ENCODE data around the gene POU2AF1. TPM values are rescaled to one million over a fixed set of nuclear protein-coding genes. Genes with fewer than 3 reads are reported as not detected.

Gene POU2AF1
- polyA plus RNA-seq, 1 donor from 2014 or later, result not detected

- H4K20me1 ChIP-seq (ENCODE audit: insufficient read depth), result no peaks in the 10 kb centered on the region
- H3K79me2 ChIP-seq (replicated peaks; ENCODE audit: insufficient read depth, low read length), result no peaks in the 10 kb centered on the region
- no peak overlapping the region for H3K9ac ChIP-seq (ENCODE audit: low read length)
- H3K4me3 ChIP-seq (ENCODE audit: low read length), result no peak overlapping the region
- H3K4me2 ChIP-seq (ENCODE audit: low read length), result no peak overlapping the region
- no peak for TF ChIP-seq RAD21 (conservative IDR thresholded peaks at IDR 0.05)
- TF ChIP-seq POLR2AphosphoS5 (IDR thresholded peaks at IDR 0.05), result no peak
- TF ChIP-seq EZH2 (IDR thresholded peaks at IDR 0.05; ENCODE audit: borderline replicate concordance, insufficient read depth, low read length, poor library complexity, severe bottlenecking), result no peak
- TF ChIP-seq SMC3 (conservative IDR thresholded peaks at IDR 0.05; ENCODE audit: poor library complexity), result no peak
- TF ChIP-seq, protein P1, sequence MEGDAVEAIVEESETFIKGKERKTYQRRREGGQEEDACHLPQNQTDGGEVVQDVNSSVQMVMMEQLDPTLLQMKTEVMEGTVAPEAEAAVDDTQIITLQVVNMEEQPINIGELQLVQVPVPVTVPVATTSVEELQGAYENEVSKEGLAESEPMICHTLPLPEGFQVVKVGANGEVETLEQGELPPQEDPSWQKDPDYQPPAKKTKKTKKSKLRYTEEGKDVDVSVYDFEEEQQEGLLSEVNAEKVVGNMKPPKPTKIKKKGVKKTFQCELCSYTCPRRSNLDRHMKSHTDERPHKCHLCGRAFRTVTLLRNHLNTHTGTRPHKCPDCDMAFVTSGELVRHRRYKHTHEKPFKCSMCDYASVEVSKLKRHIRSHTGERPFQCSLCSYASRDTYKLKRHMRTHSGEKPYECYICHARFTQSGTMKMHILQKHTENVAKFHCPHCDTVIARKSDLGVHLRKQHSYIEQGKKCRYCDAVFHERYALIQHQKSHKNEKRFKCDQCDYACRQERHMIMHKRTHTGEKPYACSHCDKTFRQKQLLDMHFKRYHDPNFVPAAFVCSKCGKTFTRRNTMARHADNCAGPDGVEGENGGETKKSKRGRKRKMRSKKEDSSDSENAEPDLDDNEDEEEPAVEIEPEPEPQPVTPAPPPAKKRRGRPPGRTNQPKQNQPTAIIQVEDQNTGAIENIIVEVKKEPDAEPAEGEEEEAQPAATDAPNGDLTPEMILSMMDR (IDR thresholded peaks at IDR 0.05; ENCODE audit: poor library complexity, severe bottlenecking), result no peak
- no peak for TF ChIP-seq REST (IDR thresholded peaks at IDR 0.05; ENCODE audit: borderline replicate concordance)
- TF ChIP-seq EP300 (conservative IDR thresholded peaks at IDR 0.05; ENCODE audit: poor library complexity, severe bottlenecking), result no peak
- no peak for TF ChIP-seq TAF1 (IDR thresholded peaks at IDR 0.05; ENCODE audit: low read depth)
- H3K9me3 ChIP-seq (ENCODE audit: low read length), result no peaks in the 10 kb centered on the region
- no peaks in the 10 kb centered on the region for H3K36me3 ChIP-seq (ENCODE audit: insufficient read depth, low read length)
- no peaks in the 10 kb centered on the region for H3K9me2 ChIP-seq (ENCODE audit: insufficient read depth, low read length)
- no peak overlapping the region for H3K27ac ChIP-seq (ENCODE audit: low read length)
- H2AFZ ChIP-seq (ENCODE audit: low read depth, low read length), result no peak overlapping the region
- H3F3A ChIP-seq (ENCODE audit: insufficient read depth, low read length, poor library complexity, severe bottlenecking), result no peaks in the 10 kb centered on the region
- H3K27me3 ChIP-seq (ENCODE audit: insufficient read depth, low read depth, low read length), result no peaks in the 10 kb centered on the region
Measured at GRCh38 chr11:111384494-111384893, 5.4 kb upstream of the POU2AF1 start.

DNA sequence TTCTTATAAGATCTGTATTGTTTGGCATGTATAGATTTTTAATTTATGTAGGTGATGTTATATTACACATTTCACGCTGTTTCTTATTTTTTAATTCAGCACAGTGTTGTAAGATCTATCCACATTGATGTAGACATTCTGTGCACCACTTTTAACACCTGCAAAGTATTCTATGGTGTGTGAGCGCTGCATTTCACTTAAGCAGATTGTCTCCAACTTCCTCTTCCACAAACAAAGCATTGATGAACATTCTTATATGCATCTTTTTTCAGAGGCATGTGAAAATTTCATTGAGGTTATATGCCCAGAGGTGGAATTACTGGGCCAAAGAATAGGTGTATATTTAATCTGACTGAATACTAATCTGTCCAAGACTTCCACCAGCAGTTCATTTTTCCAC lies 3.4 kb upstream of the POU2AF1 start:
- Histone ChIP-seq H3K27me3 (ENCODE audit: insufficient read depth, low read depth, low read length) (no peaks in the 10 kb centered on the region), H3K9me2 (ENCODE audit: insufficient read depth, low read length) (no peaks in the 10 kb centered on the region), H3K9ac (ENCODE audit: low read length) (no peak overlapping the region), H3K9me3 (ENCODE audit: low read length) (no peaks in the 10 kb centered on the region), H3K4me3 (ENCODE audit: low read length) (no peak overlapping the region), H4K20me1 (ENCODE audit: insufficient read depth) (no peaks in the 10 kb centered on the region), H3K36me3 (ENCODE audit: insufficient read depth, low read length) (no peaks in the 10 kb centered on the region), H3K4me2 (ENCODE audit: low read length) (no peak overlapping the region), H3K79me2 (replicated peaks; ENCODE audit: insufficient read depth, low read length) (no peaks in the 10 kb centered on the region), H3F3A (ENCODE audit: insufficient read depth, low read length, poor library complexity, severe bottlenecking) (no peaks in the 10 kb centered on the region), H2AFZ (ENCODE audit: low read depth, low read length) (no peak overlapping the region), H3K27ac (ENCODE audit: low read length) (no peak overlapping the region)
- TF ChIP-seq POLR2AphosphoS5 (IDR thresholded peaks at IDR 0.05), result no peak
- TF ChIP-seq MXI1 (conservative IDR thresholded peaks at IDR 0.05; ENCODE audit: poor library complexity, severe bottlenecking), result no peak
- no peak for TF ChIP-seq TAF1 (IDR thresholded peaks at IDR 0.05; ENCODE audit: low read depth)
- TF ChIP-seq RAD21 (conservative IDR thresholded peaks at IDR 0.05), result no peak
- TF ChIP-seq, protein P1 (IDR thresholded peaks at IDR 0.05; ENCODE audit: poor library complexity, severe bottlenecking), result no peak
- no peak for TF ChIP-seq SMC3 (conservative IDR thresholded peaks at IDR 0.05; ENCODE audit: poor library complexity)
- TF ChIP-seq EP300 (conservative IDR thresholded peaks at IDR 0.05; ENCODE audit: poor library complexity, severe bottlenecking), result no peak
- no peak for TF ChIP-seq REST (IDR thresholded peaks at IDR 0.05; ENCODE audit: borderline replicate concordance)
- no peak for TF ChIP-seq EZH2 (IDR thresholded peaks at IDR 0.05; ENCODE audit: borderline replicate concordance, insufficient read depth, low read length, poor library complexity, severe bottlenecking)
